ENCODE measurements around the gene PLEKHM3.
A peak's percentile ranks its signal among the peaks of the same experiment; 100 is the strongest.

The PLEKHM3 gene

GRCh38 chr2:207848545-207848928 is 176.8 kb downstream of the PLEKHM3 start:
- DNase-seq: no peak

GRCh38 chr2:207847807-207848544 is 177.4 kb downstream of the PLEKHM3 start:
- DNase-seq: no peak

GRCh38 chr2:207847098-207847806 is 178.1 kb downstream of the PLEKHM3 start:
- DNase-seq: no peak

GRCh38 chr2:207845202-207845864 is 180.0 kb downstream of the PLEKHM3 start:
- DNase-seq: no peak

- DNase-seq: no peak
Observed at GRCh38 chr2:207844648-207845047, 180.7 kb downstream of the PLEKHM3 start.

- no peak for DNase-seq
Observed at GRCh38 chr2:207840101-207840500, 185.2 kb downstream of the PLEKHM3 start.

- DNase-seq: no peak
Observed at GRCh38 chr2:207839575-207839974, 185.8 kb downstream of the PLEKHM3 start.

GRCh38 chr2:207839028-207839427 is 186.3 kb downstream of the PLEKHM3 start:
- DNase-seq: no peak

GRCh38 chr2:207836521-207837133 is 188.7 kb downstream of the PLEKHM3 start:
- DNase-seq: no peak

GRCh38 chr2:207835805-207836204 is 189.5 kb downstream of the PLEKHM3 start:
- no peak for DNase-seq

- no peak for DNase-seq
Observed at GRCh38 chr2:207833251-207833751, 192.0 kb downstream of the PLEKHM3 start.

- DNase-seq: no peak
Observed at GRCh38 chr2:207831584-207832248, 193.6 kb downstream of the PLEKHM3 start.

- no peak for DNase-seq
Observed at GRCh38 chr2:207830778-207831438, 194.4 kb downstream of the PLEKHM3 start.

- no peak for DNase-seq
Observed at GRCh38 chr2:207828361-207829057, 196.8 kb downstream of the PLEKHM3 start.

GRCh38 chr2:207825978-207826377 is 199.3 kb downstream of the PLEKHM3 start:
- DNase-seq: no peak

GRCh38 chr2:207825045-207825954 is 200.0 kb downstream of the PLEKHM3 start:
- no peak for DNase-seq

GRCh38 chr2:207823865-207824264 is 201.5 kb downstream of the PLEKHM3 start:
- DNase-seq: no peak

GRCh38 chr2:207819839-207820784 is 205.2 kb downstream of the PLEKHM3 start:
- DNase-seq: peak; percentile 25
